HG02642 (cell line): ENCODE data around the gene GBGT1.
"Not testable (repeated sequence)": the region's sequence is repeated elsewhere in the genome, so short reads cannot be mapped to it uniquely, and the experiment has no call there.

Experiments used
- ATAC-seq: cut with Tn5 transposase; IDR thresholded peaks from one replicate; pipeline ENCODE4 v1.9.1; 2021; ENCODE audit warnings: mild to moderate bottlenecking; ENCODE audit not compliant: unreplicated experiment, poor library complexity

The GBGT1 gene

DNA sequence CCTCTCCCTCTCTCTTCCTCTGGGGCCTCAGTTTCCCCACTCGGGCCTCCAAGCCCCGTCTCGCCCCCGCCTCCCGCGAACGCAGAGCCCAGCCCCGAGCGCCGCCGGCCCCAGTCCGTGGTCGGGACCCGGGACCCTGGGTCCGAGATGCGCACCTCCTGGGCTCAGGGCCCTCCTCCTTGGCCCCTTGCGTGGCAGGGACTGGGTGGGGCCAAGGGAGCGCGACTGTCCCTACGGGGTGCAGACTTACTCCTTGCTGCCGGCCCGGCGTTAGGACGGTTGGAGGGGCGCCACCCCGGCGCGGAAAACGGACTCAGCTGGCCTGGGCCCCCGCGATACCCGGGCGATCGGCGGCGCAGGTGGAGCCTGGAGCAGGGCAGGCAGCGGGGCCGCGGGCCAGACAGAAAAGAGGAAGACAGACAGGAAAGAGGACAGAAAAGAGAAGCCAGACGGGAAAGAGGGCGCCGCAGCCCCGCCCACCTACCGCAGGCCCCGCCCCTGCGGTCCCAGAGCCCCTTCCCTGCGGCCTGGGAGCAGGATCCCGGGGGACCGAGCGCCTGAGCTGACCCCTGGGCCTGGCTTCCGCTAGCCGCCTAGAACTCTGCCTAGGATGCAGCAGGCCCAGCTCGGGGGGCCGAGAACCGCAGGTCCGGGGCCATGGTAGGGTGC is at the start of gene GBGT1:
TSS of gene GBGT1 (minus strand) at position 411 of the 669 bp plus-strand sequence. CDS start 1,502 bp downstream, outside the sequence.
- peak; percentile 58 for ATAC-seq

- no peak for ATAC-seq
These were observed 46.9 kb upstream of the GBGT1 start for GRCh38 chr9:133210609-133211008.

DNA sequence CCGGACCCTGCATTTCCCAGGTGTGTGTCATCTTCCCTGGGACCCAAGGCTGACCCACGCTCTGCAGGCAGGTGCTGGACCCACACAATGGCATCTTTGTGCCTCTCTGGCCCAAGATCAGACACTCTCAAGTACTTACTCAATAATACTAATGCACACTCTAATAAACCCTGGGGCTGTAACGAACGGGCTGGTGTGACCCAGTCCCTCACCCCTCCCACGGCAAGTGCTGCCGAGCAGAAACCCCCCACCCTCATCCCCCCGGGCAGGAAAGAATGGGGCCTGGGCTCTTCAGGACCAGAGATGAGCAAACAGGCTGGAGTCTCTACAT is 46.5 kb upstream of the GBGT1 start:
- ATAC-seq: no peak

DNA sequence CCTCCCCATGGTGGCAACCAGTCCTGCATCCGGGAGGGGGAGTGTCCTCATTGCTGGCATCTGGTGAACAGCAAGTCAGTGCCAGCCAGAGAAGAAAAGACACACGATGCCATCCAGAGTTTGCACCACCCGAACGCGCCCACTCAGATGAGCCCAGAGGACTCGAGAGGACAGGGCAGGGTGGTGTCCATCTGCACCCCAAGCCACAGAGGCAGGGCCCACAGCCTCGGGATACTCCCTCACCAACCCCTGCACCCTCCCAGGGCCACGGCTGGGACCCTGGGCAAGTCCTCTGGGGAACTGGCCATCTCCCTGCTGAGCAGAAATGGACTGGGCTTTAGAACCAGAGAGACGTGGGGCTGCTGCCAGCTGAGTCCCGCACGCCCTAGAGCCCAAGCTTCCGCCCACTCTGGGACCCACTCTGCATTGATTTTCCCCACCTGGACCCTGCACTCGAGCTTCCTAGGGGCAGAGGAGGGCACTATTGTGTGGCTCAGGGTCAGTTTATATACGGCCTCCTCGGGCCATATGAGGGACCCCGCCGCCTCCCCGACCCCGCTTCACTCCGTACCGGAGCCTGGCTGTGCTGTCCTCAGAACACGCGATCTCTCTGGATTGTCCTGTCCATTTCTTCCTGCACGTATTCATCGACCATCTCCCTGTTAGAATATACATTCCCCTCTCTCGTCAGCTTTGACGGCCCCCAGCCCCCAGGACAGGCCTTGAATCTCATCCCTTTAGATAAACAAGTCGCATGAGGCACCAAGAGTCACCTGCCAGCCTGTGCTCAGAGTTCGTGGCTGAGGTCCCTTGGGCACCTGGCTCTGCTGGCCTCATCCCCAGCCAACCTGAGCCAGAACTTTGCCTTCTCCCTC is 45.9 kb upstream of the GBGT1 start:
- ATAC-seq: not testable (repeated sequence)

- not testable (repeated sequence) for ATAC-seq
These were observed 45.2 kb upstream of the GBGT1 start, which contains the start of gene OBP2B for GRCh38 chr9:133208880-133209300. OBP2B (minus strand) TSS chr9:133209250; CDS start chr9:133209199, 51 bp downstream.

- ATAC-seq: not testable (repeated sequence)
These were observed 44.6 kb upstream of the GBGT1 start for GRCh38 chr9:133208171-133208879.

DNA sequence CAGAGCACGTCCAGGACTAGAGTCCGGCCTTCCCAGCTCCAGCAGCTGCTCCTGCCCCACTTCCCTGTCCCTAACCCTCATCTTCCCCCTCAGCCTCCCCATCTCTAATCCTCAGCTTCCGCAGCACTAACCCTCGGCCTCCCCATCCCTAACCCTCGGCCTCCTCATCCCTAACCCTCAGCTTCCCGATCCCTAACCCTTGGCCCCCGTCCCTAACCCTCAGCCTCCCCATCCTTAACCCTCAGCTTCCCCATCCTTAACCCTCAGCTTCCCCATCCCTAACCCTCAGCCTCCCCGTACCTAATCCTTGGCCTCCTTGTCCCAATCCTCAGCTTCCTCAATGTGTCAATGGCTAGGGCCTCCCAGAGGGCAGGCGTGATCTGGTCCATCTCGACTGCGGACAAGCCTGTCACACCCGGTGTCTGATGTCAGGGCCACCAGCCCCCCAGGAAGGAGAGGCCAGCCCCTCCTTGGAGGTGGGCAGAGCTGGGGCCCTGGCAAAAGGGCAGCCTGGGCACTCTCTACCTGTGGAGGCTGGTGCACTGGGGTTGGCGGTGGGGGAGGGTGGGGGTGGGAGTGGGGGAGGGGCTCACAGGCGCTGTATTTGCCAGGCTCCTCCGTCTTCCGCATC is 43.9 kb upstream of the GBGT1 start:
- ATAC-seq: no peak

DNA sequence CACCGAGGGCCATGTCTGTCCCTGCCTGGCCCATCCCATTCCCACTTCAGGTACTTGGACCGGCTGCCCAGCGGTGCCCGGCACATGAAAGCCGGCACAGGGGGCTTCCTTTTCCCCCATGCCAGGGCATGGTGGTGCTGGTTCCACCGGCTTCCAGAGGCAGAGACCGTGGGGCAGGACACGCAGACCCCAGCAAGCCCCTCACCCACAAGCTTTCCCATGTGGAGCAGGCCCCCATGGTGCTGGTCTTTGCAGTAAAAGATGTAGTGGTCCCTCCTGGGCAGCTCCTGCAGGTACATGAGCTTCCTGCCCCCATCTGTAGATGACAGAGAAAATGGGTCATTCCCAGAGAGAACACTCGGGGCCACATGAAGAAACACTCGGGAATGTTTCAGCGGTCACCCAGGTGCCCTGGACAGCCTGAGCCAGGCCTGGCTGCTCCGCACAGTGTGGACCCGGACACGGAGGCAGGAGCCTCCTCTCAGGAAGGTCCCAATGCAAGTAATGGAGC is 43.4 kb upstream of the GBGT1 start:
- ATAC-seq: no peak

GRCh38 chr9:133205996-133206931 is 42.5 kb upstream of the GBGT1 start:
- ATAC-seq: no peak

GRCh38 chr9:133205481-133205887 is 41.8 kb upstream of the GBGT1 start:
- ATAC-seq: not testable (repeated sequence)

GRCh38 chr9:133204993-133205336 is 41.3 kb upstream of the GBGT1 start:
- ATAC-seq: no peak

GRCh38 chr9:133204335-133204992 is 40.8 kb upstream of the GBGT1 start:
- ATAC-seq: no peak

DNA sequence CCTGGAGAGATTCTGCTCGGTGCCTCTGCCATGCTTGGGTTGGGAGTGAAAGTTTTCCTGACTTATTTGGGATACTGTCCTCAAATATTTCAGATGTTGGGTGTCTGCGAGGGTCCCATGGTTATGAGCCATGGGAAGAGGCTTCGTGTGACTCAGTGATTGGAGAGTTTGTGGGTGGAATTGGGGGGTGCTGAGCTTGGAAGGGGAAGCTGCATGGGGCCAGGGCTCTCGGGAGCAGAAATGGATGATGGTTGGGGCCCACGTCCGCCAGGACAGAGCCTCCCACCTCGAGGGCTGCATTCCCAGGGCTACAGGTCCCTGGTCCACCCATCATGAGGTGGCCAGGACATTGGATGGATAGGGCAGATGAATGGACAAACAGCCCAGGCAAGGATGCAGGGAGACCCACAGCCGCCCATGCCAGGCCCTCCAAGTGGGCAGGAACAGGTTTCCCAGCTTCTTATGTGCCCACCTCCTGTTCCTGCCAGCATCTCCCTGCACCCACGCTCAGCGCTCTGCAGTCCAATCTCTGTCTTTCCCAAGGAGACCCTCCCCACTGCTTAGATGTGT is 39.9 kb upstream of the GBGT1 start:
- ATAC-seq: no peak

- no peak for ATAC-seq
These were observed 39.2 kb upstream of the GBGT1 start for GRCh38 chr9:133202688-133203453.

DNA sequence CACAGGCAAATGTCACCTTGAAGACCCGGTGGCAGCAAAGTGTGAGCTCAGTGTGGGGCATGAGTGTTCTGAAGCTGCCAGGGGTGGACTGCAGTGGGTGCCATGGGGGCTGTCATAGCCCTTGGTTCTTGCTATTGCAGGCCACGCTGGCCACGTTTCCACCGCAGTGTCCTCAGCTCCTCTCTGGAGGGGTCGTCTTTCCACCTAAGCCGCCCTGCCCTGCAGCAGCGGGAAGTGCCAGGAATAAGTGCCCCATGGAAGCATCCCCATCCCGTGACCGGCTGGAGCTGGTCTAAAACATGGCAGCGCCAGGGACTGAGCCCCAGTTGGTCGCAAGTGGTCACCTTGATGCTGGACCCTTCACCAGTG is 38.4 kb upstream of the GBGT1 start:
- ATAC-seq: no peak

GRCh38 chr9:133201424-133202144 is 37.9 kb upstream of the GBGT1 start:
- no peak for ATAC-seq

DNA sequence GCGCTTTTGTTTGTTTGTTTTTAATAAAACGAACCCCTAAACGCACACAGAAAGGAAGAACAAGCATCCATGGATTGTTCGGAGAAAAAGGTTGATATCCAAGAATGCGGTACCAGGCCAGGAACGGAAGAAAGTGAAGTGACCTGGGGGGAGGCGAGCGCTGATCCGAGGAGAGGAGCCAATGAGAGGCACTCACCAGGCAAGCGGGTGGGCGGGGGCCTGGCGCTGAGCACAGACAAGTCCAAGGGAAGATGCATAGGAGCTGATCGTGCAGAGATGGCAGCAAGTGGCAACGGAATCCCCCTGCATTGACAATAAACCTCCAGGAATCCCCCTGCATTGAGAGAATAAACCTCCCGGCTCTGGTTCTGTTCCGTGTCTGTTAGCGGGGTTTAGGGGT is 36.9 kb upstream of the GBGT1 start:
- ATAC-seq: no peak
